HG02759 (cell line): ENCODE data around the gene PRKCB.

Source experiments
- ATAC-seq: cut with Tn5 transposase; IDR thresholded peaks from one replicate; pipeline ENCODE4 v1.9.1; 2021; ENCODE audit warnings: mild to moderate bottlenecking, moderate library complexity; ENCODE audit not compliant: unreplicated experiment

The PRKCB gene

GRCh38 chr16:23835390-23836077 lies at the start of gene PRKCB:
PRKCB (plus strand) TSS chr16:23835983.
- ATAC-seq, result peak; percentile 77

GRCh38 chr16:23786964-23787561 lies 48.7 kb upstream of the PRKCB start:
- no peak for ATAC-seq

- no peak for ATAC-seq
Observed at GRCh38 chr16:23788685-23789084, 47.1 kb upstream of the PRKCB start.

GRCh38 chr16:23795378-23795777 lies 40.4 kb upstream of the PRKCB start:
- ATAC-seq, result no peak

GRCh38 chr16:23796941-23797340 lies 38.8 kb upstream of the PRKCB start:
- no peak for ATAC-seq

- no peak for ATAC-seq
Observed at GRCh38 chr16:23801378-23801777, 34.4 kb upstream of the PRKCB start.

- no peak for ATAC-seq
Observed at GRCh38 chr16:23802776-23803175, 33.0 kb upstream of the PRKCB start.

GRCh38 chr16:23803591-23804123 lies 32.1 kb upstream of the PRKCB start:
- peak; percentile 64 for ATAC-seq

DNA sequence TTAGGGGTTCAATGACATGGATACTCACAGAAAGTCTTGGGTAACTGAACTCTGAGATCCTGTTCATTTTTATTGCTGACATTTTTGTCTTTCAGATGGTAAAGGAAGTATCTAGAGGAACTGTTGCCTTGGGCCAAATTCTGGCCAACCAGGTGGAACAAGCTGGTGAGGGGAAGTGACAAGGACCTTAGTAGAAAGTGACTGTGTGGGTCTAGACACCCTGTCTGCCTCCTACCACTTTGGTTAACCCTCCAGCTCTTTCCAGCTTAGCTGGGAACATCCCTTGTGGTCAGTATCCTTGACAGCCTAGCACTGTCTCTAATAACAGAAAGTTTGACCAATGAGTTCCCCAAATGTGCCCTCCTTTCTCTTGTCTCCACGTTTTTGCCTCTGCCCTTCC lies 28.8 kb upstream of the PRKCB start:
- ATAC-seq, result no peak

DNA sequence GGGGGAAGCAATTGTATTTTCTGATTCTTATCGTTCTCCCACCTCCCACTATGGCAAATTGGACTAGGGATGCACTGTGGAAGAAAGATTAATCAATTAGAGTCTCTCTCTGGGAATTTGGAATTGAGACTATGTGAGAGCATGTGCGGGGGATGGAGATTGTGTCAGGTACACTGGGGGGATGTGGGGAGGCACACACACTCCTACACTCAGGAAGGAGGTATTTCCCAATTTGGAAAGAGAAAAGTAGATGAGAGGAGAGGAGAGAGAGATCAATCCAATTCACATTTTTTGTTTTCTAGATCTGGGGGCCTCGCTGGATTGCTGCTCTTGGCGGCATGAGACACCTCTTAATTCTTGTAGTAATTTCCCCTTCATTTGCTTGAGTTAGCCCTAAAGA lies 14.3 kb upstream of the PRKCB start:
- no peak for ATAC-seq

DNA sequence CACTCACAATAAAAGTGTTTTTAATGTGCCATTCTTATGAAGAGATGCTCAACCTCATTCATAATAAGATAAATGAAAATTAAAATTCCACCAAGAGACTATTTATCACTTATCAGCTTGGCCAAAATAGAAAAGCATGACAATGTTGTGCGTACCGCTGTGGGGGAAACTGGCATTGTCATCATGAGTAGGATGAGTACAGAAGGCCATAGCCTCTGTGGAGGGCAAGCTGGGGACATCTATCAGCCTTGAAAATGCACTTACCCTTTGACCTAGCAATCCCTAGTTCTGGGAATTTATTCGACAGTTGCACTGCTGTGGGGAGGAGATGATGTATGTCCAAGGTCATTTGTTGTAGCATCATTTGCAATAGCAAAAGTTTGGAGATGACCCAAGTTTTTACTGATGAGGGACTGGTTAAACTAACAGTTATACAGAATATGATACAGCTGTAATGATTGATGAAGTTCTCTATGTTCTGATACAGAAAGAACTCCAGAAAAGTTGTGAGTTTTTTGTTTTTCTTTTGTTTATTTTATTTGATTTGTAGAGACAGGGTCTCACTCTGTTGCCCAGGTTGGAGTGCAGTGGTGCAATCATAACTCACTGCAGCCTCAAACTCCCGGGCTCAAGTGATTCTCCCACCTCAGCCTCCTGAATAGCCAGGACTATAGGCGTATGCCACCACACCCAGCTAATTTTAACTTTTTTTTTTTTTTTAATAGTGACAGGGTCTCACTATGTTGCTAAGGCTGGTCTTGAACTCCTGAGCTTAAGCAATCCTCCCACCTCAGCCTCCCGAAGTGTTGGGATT lies 13.7 kb upstream of the PRKCB start:
- ATAC-seq, result no peak

DNA sequence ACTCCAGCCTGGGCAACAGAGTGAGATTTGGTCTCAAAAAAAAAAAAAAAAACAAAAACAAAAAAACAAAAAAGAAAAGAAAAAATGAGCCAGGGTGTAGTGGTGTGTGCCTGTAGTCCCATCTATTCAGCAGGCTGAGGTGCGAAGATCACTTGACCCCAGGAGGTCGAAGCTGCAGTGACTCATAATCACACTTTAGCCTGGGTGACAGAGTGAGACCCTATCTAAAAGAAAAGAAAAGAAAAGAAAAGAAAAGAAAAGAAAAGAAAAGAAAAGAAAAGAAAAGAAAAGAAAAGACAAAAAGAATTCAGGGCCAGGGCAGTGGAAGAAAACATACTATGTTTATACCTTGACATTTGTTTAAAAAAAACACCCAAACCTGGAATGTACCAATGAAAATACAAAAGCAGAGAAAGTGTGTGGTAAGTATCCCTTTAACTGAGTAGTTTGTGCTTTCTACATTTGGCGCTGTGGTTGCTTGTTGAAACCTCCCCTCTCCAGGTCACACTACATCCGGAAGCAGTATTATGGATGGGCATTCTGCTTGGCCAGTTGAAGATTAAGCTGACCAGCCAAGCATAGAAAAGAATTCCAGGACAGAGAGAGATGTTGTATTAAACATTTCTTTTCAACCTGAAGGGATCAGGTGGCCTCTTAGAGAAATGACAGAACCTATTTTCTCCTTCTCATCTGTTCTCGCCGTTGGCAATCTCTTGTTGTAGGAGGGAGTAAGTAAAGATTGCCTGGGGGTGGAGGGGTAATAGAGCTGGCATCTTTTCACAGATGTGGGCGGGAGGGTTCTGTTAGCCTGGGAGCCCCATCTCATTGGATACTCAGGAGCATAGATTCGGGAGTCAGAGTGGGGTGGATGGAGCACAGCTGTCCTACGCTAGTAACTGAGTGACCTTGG lies 12.1 kb upstream of the PRKCB start:
- ATAC-seq, result no peak

- ATAC-seq, result no peak
Observed at GRCh38 chr16:23824909-23825308, 10.9 kb upstream of the PRKCB start.

DNA sequence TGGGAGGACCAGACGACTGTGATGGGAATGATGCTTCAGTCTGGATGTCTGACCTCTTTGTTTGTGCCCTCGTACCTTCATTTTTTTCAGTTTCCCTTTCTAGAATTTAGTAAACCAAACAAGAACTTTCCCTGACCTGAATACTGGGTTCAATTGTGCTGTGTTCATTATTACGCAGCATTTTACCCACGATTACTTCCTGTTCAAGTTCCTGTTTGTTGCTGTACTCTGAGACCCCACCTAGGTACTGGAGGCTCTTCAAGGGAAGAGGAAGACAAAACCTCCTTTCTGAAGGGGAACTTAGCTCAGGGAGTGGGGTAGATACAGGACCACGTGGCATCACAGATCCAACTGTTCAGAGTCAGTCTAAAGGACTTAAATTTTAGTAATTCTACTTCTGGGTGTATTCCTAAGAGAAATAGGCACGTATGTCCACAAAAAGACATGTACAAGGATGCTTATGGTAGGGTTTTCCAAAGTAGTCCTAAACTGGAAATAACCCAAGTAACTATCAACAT lies 9.2 kb upstream of the PRKCB start:
- ATAC-seq, result peak; percentile 84

DNA sequence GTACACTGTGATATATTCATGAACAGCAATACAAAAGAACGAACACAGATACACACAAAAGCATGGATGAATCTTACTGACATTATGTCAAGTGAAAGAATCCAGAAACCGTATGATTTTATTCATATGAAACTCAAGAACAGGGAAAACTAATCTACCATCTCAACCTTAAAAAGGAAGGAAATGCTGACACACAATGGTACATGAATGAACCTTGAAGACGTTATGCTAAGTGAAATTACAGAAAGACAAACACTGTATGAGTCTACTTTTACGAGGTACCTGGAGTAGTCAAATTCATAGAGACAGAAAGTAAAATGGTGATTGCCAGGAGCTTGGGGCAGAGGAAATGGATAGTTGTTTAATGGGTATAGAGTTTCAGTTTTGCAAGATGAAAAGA lies 8.7 kb upstream of the PRKCB start:
- ATAC-seq, result peak; percentile 37

DNA sequence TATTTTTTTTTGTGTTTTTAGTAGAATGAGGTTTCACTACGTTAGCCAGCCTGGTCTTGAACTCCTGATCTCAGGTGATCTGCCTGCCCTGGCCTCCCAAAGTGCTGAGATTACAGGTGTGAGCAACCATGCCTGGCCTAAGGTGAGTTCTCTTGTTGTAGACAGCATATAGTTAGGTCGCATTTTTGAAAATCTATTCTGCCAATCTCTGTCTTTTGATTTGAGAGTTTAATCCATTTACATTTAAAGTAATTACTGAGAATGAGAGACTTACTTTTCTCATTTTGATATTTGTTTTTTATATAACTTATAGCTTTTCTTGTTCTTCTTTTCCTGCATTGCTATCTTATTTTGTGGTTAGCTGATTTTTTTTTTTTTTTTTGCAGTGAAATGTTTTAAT lies 6.3 kb upstream of the PRKCB start:
- no peak for ATAC-seq

DNA sequence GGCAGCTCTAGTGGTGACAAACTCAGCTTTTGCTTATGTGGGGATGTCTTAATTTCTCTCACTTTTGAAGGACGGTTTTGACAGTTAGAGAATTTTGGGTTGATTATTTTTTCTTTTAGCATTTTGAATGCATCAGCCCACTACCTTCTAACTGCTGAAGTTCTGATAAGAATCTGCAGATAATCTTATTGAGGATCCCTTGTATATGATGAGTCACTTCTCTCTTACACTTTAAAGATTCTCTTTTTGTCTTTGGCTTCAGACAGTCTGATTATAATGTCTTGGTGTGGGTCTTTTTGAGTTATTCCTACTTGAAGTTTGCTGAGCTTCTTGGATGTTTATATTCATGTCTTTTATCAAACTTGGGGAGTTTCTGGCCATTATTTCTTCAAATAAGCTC lies 5.5 kb upstream of the PRKCB start:
- no peak for ATAC-seq

- ATAC-seq, result no peak
Observed at GRCh38 chr16:23832882-23833281, 2.9 kb upstream of the PRKCB start.

DNA sequence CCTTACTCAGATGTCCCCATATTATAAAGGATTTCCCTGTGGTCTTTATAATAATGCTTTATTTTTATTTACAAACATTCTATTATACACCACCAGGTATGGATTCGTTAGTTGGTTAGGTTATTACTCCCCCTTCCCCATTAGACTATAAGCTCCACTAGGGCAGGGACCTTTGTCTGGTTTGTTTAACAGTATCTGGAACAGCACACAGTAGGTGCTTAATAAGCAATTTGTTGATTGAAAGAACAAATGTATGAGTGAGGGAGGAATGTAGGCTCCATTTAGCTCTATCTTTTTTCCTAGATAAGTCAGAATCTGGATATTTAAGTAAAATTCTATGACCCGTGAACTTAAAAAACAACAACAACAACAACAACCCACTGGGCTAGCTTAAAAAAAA lies 2.3 kb upstream of the PRKCB start:
- ATAC-seq, result no peak

- no peak for ATAC-seq
Observed at GRCh38 chr16:23833960-23834685, 1.7 kb upstream of the PRKCB start.
